Colonic mucosa (tissue), 4 donors: ENCODE data around the gene SEMA6A. TPM values are rescaled to one million over a fixed set of nuclear protein-coding genes. Genes with fewer than 3 reads are reported as not detected.

Experiments
- DNase-seq: peaks from one replicate; pipeline ENCODE4 v3.0.0-alpha.2; 2020
- H3K27ac ChIP-seq: fragments of 200-600 bp; one replicate; pipeline ENCODE4 v1.8.0; 2021
- H3K27me3 ChIP-seq: fragments of 200-600 bp; one replicate; pipeline ENCODE4 v1.8.0; 2021
- H3K36me3 ChIP-seq: fragments of 200-600 bp; one replicate; pipeline ENCODE4 v1.8.0; 2021
- H3K4me1 ChIP-seq: fragments of 200-600 bp; one replicate; pipeline ENCODE4 v1.8.0; 2021; ENCODE audit warnings: mild to moderate bottlenecking
- H3K4me3 ChIP-seq: fragments of 200-600 bp; one replicate; pipeline ENCODE4 v1.8.0; 2021
- H3K9ac ChIP-seq, 2 donors: one replicate each; pipeline ENCODE4 v1.7.0; 2013; ENCODE audit warnings: control low read depth in 2 of 2, low read depth in 2 of 2, low read length in 2 of 2
- H3K9me3 ChIP-seq: fragments of 200-600 bp; one replicate; pipeline ENCODE4 v1.8.0; 2021
- CTCF ChIP-seq: fragments of 200-600 bp; IDR thresholded peaks from one replicate; pipeline ENCODE4 v1.8.0; 2022; ENCODE audit warnings: antibody characterized with exemption, mild to moderate bottlenecking
- intact Hi-C: fragments of 100-400 bp; cut with DNase I; formaldehyde crosslinking; loops from one replicate; pipeline ENCODE4 v1.14.1; 2022
- total RNA-seq, 2 donors: library from RNA; stranded (reverse); fragmentation: NEBNext Ultra II Directional in 1 of 2; extraction: Animal tissue kit (Norgen Biotek cat#: 25700) in 1 of 2; gene quantifications; one replicate each; pipeline ENCODE4 v1.2.1, GENCODE V29; 2021
- donor health status: healthy.
- donor health status: DM: no; HTN: no; CAD: no.
- donor health status: DM: no; HTN: no; CAD: no.

The SEMA6A gene
- total RNA-seq, 2 donors from 2014 or later: 66.7 to 89.9 TPM

- no peak overlapping the region for H3K27ac ChIP-seq
- no peak for DNase-seq
- no peak overlapping the region for H3K4me3 ChIP-seq
- peaks cover 4% of the 10 kb centered on the region for H3K4me1 ChIP-seq
- H3K9ac ChIP-seq: no peak overlapping the region
- H3K9me3 ChIP-seq: no peaks in the 10 kb centered on the region
- no peaks in the 10 kb centered on the region for H3K27me3 ChIP-seq
- intact Hi-C loops: no loop called here
- H3K36me3 ChIP-seq: no peaks in the 10 kb centered on the region
- TF ChIP-seq CTCF: no peak
Observed at GRCh38 chr5:116516021-116516420, 58.6 kb downstream of the SEMA6A start.

GRCh38 chr5:116514421-116514970 lies 60.1 kb downstream of the SEMA6A start:
- no peak overlapping the region for H3K27ac ChIP-seq
- TF ChIP-seq CTCF: no peak
- no peaks in the 10 kb centered on the region for H3K27me3 ChIP-seq
- intact Hi-C loops: no loop called here
- H3K4me1 ChIP-seq: peaks cover 4% of the 10 kb centered on the region
- no peak overlapping the region for H3K4me3 ChIP-seq
- no peaks in the 10 kb centered on the region for H3K36me3 ChIP-seq
- no peak for DNase-seq
- no peak overlapping the region for H3K9ac ChIP-seq
- no peaks in the 10 kb centered on the region for H3K9me3 ChIP-seq

GRCh38 chr5:116510517-116510916 lies 64.1 kb downstream of the SEMA6A start:
- intact Hi-C loops: no loop called here
- no peak overlapping the region for H3K27ac ChIP-seq
- no peak overlapping the region for H3K9ac ChIP-seq
- no peaks in the 10 kb centered on the region for H3K36me3 ChIP-seq
- no peak for TF ChIP-seq CTCF
- H3K27me3 ChIP-seq: no peaks in the 10 kb centered on the region
- no peak for DNase-seq
- no peaks in the 10 kb centered on the region for H3K9me3 ChIP-seq
- H3K4me1 ChIP-seq: no peaks in the 10 kb centered on the region
- H3K4me3 ChIP-seq: no peak overlapping the region

- H3K4me1 ChIP-seq: no peaks in the 10 kb centered on the region
Observed at GRCh38 chr5:116509483-116510244, 65.0 kb downstream of the SEMA6A start.

GRCh38 chr5:116508835-116509234 lies 65.8 kb downstream of the SEMA6A start:
- Histone ChIP-seq H3K4me3 (no peak overlapping the region), H3K9ac (no peak overlapping the region), H3K9me3 (no peaks in the 10 kb centered on the region), H3K27me3 (no peaks in the 10 kb centered on the region), H3K27ac (no peak overlapping the region), H3K4me1 (no peaks in the 10 kb centered on the region), H3K36me3 (no peaks in the 10 kb centered on the region)
- TF ChIP-seq CTCF: no peak
- DNase-seq: no peak
- intact Hi-C loops: no loop called here

More at GRCh38 chr5:116509483-116510244, 65.0 kb downstream of the SEMA6A start:
- no peak for DNase-seq
- Histone ChIP-seq H3K36me3 (no peaks in the 10 kb centered on the region), H3K4me3 (no peak overlapping the region), H3K9me3 (no peaks in the 10 kb centered on the region), H3K27me3 (no peaks in the 10 kb centered on the region), H3K9ac (no peak overlapping the region), H3K27ac (no peak overlapping the region)
- no peak for TF ChIP-seq CTCF
- intact Hi-C loops: no loop called here
